Measurements from ENCODE around the gene ASCL5.

Gene ASCL5

GRCh38 chr1:201153474-201154388 lies 26.7 kb upstream of the ASCL5 start:
- no peak for DNase-seq (ENCODE audit: low read depth in 1 of 2, low spot score in 1 of 2)

GRCh38 chr1:201149400-201149799 lies 22.4 kb upstream of the ASCL5 start:
- DNase-seq (ENCODE audit: low read depth in 1 of 2, low spot score in 1 of 2): no peak

- DNase-seq (ENCODE audit: low read depth in 1 of 2, low spot score in 1 of 2): no peak
Observed at GRCh38 chr1:201147396-201148015, 20.5 kb upstream of the ASCL5 start.

GRCh38 chr1:201146626-201147390 lies 19.8 kb upstream of the ASCL5 start:
- no peak for DNase-seq (ENCODE audit: low read depth in 1 of 2, low spot score in 1 of 2)

- no peak for DNase-seq (ENCODE audit: low read depth in 1 of 2, low spot score in 1 of 2)
Observed at GRCh38 chr1:201145816-201146215, 18.8 kb upstream of the ASCL5 start.

GRCh38 chr1:201145132-201145531 lies 18.1 kb upstream of the ASCL5 start:
- DNase-seq (ENCODE audit: low read depth in 1 of 2, low spot score in 1 of 2): no peak

- no peak for DNase-seq (ENCODE audit: low read depth in 1 of 2, low spot score in 1 of 2)
Observed at GRCh38 chr1:201144701-201145100, 17.7 kb upstream of the ASCL5 start.

GRCh38 chr1:201143726-201144635 lies 17.0 kb upstream of the ASCL5 start:
- no peak for DNase-seq (ENCODE audit: low read depth in 1 of 2, low spot score in 1 of 2)

GRCh38 chr1:201142849-201143725 lies 16.1 kb upstream of the ASCL5 start:
- no peak for DNase-seq (ENCODE audit: low read depth in 1 of 2, low spot score in 1 of 2)

- no peak for DNase-seq (ENCODE audit: low read depth in 1 of 2, low spot score in 1 of 2)
Observed at GRCh38 chr1:201142011-201142848, 15.2 kb upstream of the ASCL5 start.

GRCh38 chr1:201141418-201141817 lies 14.4 kb upstream of the ASCL5 start:
- DNase-seq (ENCODE audit: low read depth in 1 of 2, low spot score in 1 of 2): no peak

- DNase-seq (ENCODE audit: low read depth in 1 of 2, low spot score in 1 of 2): no peak
Observed at GRCh38 chr1:201140941-201141260, 13.9 kb upstream of the ASCL5 start.

- no peak for DNase-seq (ENCODE audit: low read depth in 1 of 2, low spot score in 1 of 2)
Observed at GRCh38 chr1:201140235-201140940, 13.4 kb upstream of the ASCL5 start.

- DNase-seq (ENCODE audit: low read depth in 1 of 2, low spot score in 1 of 2): no peak
Observed at GRCh38 chr1:201139756-201140155, 12.8 kb upstream of the ASCL5 start.

GRCh38 chr1:201139306-201139705 lies 12.3 kb upstream of the ASCL5 start:
- no peak for DNase-seq (ENCODE audit: low read depth in 1 of 2, low spot score in 1 of 2)

GRCh38 chr1:201138311-201138840 lies 11.4 kb upstream of the ASCL5 start:
- DNase-seq (ENCODE audit: low read depth in 1 of 2, low spot score in 1 of 2): no peak

GRCh38 chr1:201137579-201138310 lies 10.8 kb upstream of the ASCL5 start:
- no peak for DNase-seq (ENCODE audit: low read depth in 1 of 2, low spot score in 1 of 2)

GRCh38 chr1:201137024-201137392 lies 10.0 kb upstream of the ASCL5 start:
- DNase-seq (ENCODE audit: low read depth in 1 of 2, low spot score in 1 of 2): no peak

All from activated T-helper 1 cell treated with anti-CD3 and anti-CD28 coated beads, Interleukin-2, amount 50 U/mL, for 16 hours (primary cell).